ENCODE measurements around the gene SOX6.

Gene SOX6

DNA sequence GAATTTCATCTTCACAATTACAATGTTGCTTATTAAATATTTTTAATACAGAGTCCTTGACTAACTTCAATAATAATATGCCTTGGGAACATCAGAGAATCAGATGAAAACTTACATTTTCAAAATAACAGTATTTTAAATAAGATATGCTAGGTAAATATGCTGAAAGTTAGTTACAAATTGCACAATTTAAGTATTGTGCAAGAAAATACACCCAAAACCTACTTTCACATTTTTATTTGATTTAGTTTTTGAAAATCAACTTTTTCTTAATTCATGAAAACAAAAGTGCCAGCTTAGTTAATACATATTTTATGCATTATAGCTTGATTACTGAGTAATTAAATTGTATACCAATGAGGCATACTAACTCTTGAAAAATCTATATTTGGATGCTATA, 76.8 kb downstream of the SOX6 start:
- H3K27ac ChIP-seq: no peak overlapping the region
- TF ChIP-seq ZFX (IDR thresholded peaks at IDR 0.05; ENCODE audit: borderline replicate concordance): no peak
- TF ChIP-seq, protein P1, sequence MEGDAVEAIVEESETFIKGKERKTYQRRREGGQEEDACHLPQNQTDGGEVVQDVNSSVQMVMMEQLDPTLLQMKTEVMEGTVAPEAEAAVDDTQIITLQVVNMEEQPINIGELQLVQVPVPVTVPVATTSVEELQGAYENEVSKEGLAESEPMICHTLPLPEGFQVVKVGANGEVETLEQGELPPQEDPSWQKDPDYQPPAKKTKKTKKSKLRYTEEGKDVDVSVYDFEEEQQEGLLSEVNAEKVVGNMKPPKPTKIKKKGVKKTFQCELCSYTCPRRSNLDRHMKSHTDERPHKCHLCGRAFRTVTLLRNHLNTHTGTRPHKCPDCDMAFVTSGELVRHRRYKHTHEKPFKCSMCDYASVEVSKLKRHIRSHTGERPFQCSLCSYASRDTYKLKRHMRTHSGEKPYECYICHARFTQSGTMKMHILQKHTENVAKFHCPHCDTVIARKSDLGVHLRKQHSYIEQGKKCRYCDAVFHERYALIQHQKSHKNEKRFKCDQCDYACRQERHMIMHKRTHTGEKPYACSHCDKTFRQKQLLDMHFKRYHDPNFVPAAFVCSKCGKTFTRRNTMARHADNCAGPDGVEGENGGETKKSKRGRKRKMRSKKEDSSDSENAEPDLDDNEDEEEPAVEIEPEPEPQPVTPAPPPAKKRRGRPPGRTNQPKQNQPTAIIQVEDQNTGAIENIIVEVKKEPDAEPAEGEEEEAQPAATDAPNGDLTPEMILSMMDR (IDR thresholded peaks at IDR 0.05): no peak

DNA sequence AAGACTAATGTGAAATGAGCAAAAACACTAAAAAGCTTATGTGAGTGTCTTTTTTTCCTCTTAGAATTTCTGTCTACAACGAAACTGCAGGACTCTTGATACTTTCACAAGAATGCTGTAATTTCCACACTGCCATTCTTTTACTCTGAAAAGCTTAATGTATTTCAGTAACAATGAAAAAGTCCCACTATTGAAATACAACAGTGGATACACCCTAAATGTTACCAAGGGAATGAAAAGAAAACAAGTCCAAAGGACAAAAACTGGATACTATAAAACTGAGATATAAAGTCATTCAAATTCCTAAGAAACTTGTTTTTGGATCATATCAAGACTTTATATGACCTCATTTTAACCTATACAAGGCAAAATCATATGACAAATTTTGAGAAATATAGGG, 77.4 kb downstream of the SOX6 start:
- no peak overlapping the region for H3K27ac ChIP-seq
- TF ChIP-seq ZFX (IDR thresholded peaks at IDR 0.05; ENCODE audit: borderline replicate concordance): no peak
- TF ChIP-seq, protein P1 (IDR thresholded peaks at IDR 0.05): no peak

DNA sequence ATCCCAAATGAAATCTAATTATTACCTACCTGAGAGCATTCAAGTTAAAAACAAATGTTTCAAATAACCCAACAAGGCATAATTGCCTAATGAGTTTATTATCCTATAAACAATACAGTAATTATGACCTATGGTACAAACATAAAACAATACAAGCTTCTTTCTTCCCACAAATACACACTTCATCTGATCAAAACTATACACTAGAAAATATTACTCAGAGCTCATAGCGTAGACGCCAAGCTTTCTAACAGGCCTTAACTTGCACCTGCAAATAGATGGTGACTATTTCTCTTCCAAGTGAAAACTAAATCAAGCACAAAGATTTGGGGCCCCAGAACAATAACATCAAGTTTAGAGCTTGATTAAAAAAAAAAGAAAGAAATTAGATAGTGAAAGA, 78.1 kb downstream of the SOX6 start:
- H3K27ac ChIP-seq: no peak overlapping the region
- TF ChIP-seq, protein P1 (IDR thresholded peaks at IDR 0.05): no peak
- TF ChIP-seq ZFX (IDR thresholded peaks at IDR 0.05; ENCODE audit: borderline replicate concordance): no peak

DNA sequence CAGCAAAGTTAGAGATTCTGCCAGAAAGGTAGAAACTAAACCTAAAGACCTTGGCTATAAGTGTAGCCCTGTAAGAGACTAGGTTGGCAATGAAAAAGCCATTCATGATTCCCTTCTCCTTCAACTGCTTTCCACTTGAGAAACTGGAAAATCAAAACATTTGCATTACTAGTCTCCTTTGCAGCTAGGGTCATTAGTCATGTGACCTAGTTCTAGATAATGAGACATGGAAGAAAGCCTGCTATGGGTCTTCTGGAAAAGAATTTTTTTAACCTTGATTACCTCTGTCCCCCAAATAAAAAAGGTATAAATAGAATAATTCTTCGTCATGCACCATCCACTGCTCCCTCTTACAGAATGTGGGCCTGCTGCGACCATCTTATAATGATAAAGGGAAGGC, 80.1 kb downstream of the SOX6 start:
- H3K27ac ChIP-seq: no peak overlapping the region

DNA sequence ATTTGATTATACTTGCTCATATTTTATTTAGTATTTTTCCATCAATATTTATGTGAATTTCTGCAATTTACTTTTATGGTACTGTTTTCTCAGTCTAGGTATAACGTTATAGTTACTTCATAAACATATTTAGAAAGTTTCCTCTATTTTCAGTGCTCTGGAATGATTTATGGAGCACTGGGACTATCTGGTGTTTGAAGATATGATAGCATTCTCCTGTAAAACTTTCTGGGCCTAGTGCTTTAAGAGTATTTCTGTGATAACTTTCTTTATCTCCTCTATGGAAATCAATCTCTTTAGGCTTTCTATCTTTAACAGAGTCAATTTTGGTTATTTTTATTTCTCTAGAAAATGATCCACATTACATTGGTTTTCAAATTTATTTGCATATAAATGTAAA, 85.1 kb downstream of the SOX6 start:
- TF ChIP-seq ZFX (IDR thresholded peaks at IDR 0.05; ENCODE audit: borderline replicate concordance): no peak
- no peak overlapping the region for H3K27ac ChIP-seq

More for the DNA sequence above, 80.1 kb downstream of the SOX6 start:
- TF ChIP-seq, protein P1 (IDR thresholded peaks at IDR 0.05): no peak
- no peak for TF ChIP-seq ZFX (IDR thresholded peaks at IDR 0.05; ENCODE audit: borderline replicate concordance)

DNA sequence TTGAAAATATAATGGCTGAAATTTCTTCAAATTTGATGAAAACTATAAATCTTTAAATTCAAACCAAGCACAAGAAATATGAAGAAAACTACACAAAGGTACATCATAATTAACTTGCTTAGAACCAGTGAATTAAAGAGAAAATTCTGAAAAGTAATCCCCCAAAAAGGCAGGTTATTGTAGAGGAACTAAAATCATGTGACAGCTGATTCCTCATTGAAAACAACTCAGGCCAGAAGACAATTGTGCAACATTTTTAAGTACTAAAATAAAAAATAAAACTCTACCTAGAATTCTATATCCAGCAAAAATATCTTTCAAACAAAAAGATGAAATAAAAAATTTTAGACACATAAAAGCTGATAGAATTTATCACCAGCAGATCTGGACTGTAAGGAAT, 90.3 kb downstream of the SOX6 start:
- no peak for TF ChIP-seq ZFX (IDR thresholded peaks at IDR 0.05; ENCODE audit: borderline replicate concordance)
- TF ChIP-seq, protein P1 (IDR thresholded peaks at IDR 0.05): no peak

DNA sequence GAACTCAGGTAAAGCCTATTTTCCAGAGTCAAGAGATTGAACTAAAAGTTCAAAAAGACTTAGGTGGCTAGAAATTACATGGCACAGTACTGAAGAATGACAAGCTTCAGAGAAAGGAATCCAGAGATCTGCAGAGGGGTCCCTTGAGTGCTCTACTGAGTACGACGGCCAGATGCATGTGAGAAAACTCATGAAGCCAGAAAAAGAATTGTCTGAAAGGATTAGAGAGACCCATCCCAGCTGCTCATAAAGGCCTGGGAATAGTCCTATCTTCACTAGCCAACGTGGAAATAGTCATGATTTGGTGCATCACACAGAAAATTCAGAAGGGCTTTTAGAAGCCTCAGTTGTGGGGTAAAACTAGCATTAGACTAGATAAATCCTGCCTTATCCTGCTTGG, 91.3 kb downstream of the SOX6 start:
- no peak for TF ChIP-seq ZFX (IDR thresholded peaks at IDR 0.05; ENCODE audit: borderline replicate concordance)
- TF ChIP-seq, protein P1 (IDR thresholded peaks at IDR 0.05): no peak
- H3K27ac ChIP-seq: no peak overlapping the region

More for the DNA sequence above, 90.3 kb downstream of the SOX6 start:
- no peak overlapping the region for H3K27ac ChIP-seq

DNA sequence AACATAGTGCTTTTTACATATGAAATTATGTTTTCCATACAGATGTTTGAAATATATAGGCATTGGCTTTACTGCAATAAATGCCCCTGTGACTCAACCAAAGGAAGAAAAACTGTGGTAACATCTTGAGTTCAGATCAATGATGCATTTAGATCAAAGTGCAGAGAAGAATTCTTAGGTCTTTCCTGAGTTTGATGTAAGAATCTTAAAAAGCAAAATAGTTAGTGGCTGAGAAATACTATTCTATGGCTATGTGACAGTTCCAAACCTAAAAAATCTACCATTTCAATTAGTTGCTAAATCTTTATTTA, 93.7 kb downstream of the SOX6 start:
- H3K27ac ChIP-seq: peak overlapping the region; percentile 33; the same call in 1 of the 2 replicates
- TF ChIP-seq, protein P1 (IDR thresholded peaks at IDR 0.05): no peak
- no peak for TF ChIP-seq ZFX (IDR thresholded peaks at IDR 0.05; ENCODE audit: borderline replicate concordance)

All from 22Rv1 (cell line).